HG03064 (cell line): ENCODE measurements around the gene C16orf78.

Experiments used
- ATAC-seq: cut with Tn5 transposase; IDR thresholded peaks from one replicate; pipeline ENCODE4 v1.9.1; 2021; ENCODE audit warnings: low read depth; ENCODE audit not compliant: unreplicated experiment

C16orf78 gene

GRCh38 chr16:49424961-49425360 is 51.4 kb downstream of the C16orf78 start:
- ATAC-seq = no peak

GRCh38 chr16:49427771-49428170 is 54.2 kb downstream of the C16orf78 start:
- ATAC-seq = no peak

- ATAC-seq = no peak
Observed at GRCh38 chr16:49428808-49429207, 55.2 kb downstream of the C16orf78 start.

- no peak for ATAC-seq
Observed at GRCh38 chr16:49431040-49431439, 57.4 kb downstream of the C16orf78 start.

GRCh38 chr16:49431591-49432290 is 58.1 kb downstream of the C16orf78 start:
- ATAC-seq = no peak

GRCh38 chr16:49434733-49435132 is 61.1 kb downstream of the C16orf78 start:
- no peak for ATAC-seq

- no peak for ATAC-seq
Observed at GRCh38 chr16:49436181-49436580, 62.6 kb downstream of the C16orf78 start.

- no peak for ATAC-seq
Observed at GRCh38 chr16:49437344-49437743, 63.7 kb downstream of the C16orf78 start.

- no peak for ATAC-seq
Observed at GRCh38 chr16:49439050-49439449, 65.4 kb downstream of the C16orf78 start.

- ATAC-seq = no peak
Observed at GRCh38 chr16:49439676-49440075, 66.1 kb downstream of the C16orf78 start.

- no peak for ATAC-seq
Observed at GRCh38 chr16:49440156-49441065, 66.8 kb downstream of the C16orf78 start.

- peak; percentile 98 for ATAC-seq
Observed at GRCh38 chr16:49441366-49441780, 67.8 kb downstream of the C16orf78 start.

- ATAC-seq = no peak
Observed at GRCh38 chr16:49442805-49443204, 69.2 kb downstream of the C16orf78 start.

GRCh38 chr16:49443576-49443975 is 70.0 kb downstream of the C16orf78 start:
- ATAC-seq = no peak

GRCh38 chr16:49446805-49447204 is 73.2 kb downstream of the C16orf78 start:
- ATAC-seq = no peak
